Erythroblast (primary cell): ENCODE results near the gene SNRNP27.
A peak's percentile ranks its signal among the peaks of the same experiment; 100 is the strongest.
"Not testable (repeated sequence)": the region's sequence is repeated elsewhere in the genome, so short reads cannot be mapped to it uniquely, and the experiment has no call there.

ENCODE experiments used
- DNase-seq, 2 experiments: peaks; one replicate each; lab custom pipeline; 2025; lab: John Stamatoyannopoulos, UW
- GATA1 ChIP-seq: IDR thresholded peaks from 2 replicates; pipeline ENCODE4 v1.6.1; 2011; ENCODE audit warnings: low read depth, mild to moderate bottlenecking, control low read depth, low read length, moderate library complexity
- POLR2A ChIP-seq: IDR thresholded peaks from 2 replicates; pipeline ENCODE4 v1.6.1; 2011; ENCODE audit warnings: mild to moderate bottlenecking, low read length

Gene SNRNP27, protein sequence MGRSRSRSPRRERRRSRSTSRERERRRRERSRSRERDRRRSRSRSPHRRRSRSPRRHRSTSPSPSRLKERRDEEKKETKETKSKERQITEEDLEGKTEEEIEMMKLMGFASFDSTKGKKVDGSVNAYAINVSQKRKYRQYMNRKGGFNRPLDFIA

GRCh38 chr2:69893684-69894551, at the start of gene SNRNP27:
TSS of gene SNRNP27 (plus strand) at chr2:69893956. CDS start at chr2:69893985, 29 bp downstream.
- peak; percentile 89 to 91 for DNase-seq
- TF ChIP-seq GATA1 = no peak
- TF ChIP-seq POLR2A = peak; percentile 79

GRCh38 chr2:69843993-69844392, 49.8 kb upstream of the SNRNP27 start:
- DNase-seq = no peak
- TF ChIP-seq POLR2A (no peak), GATA1 (no peak)

GRCh38 chr2:69844560-69844959, 49.2 kb upstream of the SNRNP27 start:
- TF ChIP-seq POLR2A (no peak), GATA1 (no peak)
- no peak for DNase-seq

GRCh38 chr2:69846182-69847067, 47.3 kb upstream of the SNRNP27 start:
- DNase-seq = no peak
- TF ChIP-seq GATA1 (no peak), POLR2A (no peak)

- DNase-seq = peak; percentile 14 to 22
- TF ChIP-seq GATA1 (no peak), POLR2A (no peak)
These were observed 46.5 kb upstream of the SNRNP27 start for GRCh38 chr2:69847068-69847828.

DNA sequence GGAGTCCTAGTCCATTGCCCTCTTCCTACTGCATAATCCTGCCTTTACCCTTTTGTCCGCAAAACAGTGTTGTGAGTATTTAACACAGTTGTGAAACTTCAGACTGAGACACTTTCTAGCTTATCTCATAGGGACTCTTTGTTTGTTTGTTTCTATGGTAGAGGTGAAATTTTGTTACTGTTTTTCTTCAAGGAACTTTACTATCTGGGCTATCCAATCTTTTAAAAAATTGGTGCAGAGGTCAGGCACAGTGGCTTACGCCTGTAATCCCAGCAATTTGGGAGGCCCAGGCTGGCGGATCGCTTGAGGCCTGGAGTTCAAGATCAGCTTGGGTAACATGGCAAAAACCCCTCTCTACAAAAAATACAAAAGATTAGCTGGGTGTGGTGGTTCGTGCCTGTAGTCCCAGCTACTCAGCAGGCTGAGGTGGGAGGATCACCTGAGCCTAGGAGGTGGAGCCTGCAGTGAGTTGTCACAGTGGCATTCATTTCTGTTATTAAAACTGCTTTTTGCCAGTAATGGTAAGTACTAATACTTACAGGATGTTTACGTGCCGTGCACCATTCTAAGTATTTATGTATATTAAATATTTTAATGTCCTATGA, 45.5 kb upstream of the SNRNP27 start:
- TF ChIP-seq POLR2A (no peak), GATA1 (no peak)
- DNase-seq = peak in 1 of 2 experiments; percentile 18

- TF ChIP-seq POLR2A (no peak), GATA1 (no peak)
- DNase-seq = no peak
These were observed 35.5 kb upstream of the SNRNP27 start for GRCh38 chr2:69858261-69858660.

DNA sequence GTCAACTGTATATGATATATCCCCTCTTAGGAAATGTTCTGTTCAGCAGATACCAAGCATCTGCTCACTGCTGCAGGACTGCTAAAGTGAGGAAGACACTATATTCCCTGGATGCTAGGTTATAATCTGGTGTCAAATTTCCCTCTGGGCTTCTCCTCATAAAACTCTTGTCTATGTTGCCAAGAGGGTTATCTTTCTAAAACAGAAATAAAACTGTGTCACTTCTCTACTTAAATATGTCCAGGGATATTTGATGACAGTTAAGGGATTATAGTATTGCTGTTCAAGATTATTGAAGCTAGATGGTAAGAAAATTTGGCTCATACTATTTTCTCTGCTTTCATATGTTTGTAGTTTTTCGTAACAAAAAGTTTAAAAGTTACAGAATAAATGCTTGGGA, 30.5 kb upstream of the SNRNP27 start:
- no peak for DNase-seq
- no peak for TF ChIP-seq GATA1
- no peak for TF ChIP-seq POLR2A

DNA sequence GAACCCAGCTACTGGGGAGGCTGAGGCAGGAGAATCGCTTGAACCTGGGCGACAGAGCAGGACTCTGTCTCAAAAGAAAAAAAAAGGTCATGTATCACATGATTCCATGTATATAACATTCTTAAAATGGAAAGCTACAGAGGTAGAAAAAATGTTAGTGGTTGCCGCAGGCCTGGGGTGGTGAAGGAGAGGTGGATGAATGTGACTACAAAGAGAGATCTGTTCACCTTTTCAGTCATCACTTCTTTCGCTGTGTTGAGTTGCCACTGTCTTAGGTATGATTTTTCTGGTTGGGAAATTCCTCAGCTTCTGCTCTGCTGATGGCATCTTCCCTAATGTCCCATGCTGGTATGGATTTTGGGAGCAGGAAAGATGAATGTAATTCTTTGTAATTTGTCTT, 5.3 kb upstream of the SNRNP27 start:
- no peak for DNase-seq
- TF ChIP-seq POLR2A (no peak), GATA1 (no peak)

DNA sequence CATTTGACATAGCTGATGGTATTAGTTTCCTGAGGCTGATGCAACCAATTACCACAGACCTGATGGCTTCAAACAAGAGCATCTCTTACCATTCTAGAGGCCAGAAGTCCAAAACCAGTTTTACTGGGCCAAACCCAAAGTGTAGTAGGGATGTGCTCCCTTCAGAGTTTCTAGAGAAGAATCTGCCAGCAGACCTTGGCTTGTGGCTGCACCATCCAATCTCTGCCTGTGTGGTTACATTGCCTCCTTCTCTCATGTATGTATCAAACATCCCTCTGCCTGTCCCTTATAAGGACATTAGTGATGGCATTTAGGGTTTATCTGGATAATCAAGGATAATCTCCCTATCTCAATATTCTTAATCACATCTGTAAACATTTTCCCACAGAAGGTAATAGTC, 4.5 kb upstream of the SNRNP27 start:
- no peak for DNase-seq
- no peak for TF ChIP-seq POLR2A
- no peak for TF ChIP-seq GATA1

GRCh38 chr2:69890881-69891280, 2.9 kb upstream of the SNRNP27 start:
- DNase-seq = no peak
- TF ChIP-seq POLR2A (no peak), GATA1 (no peak)

DNA sequence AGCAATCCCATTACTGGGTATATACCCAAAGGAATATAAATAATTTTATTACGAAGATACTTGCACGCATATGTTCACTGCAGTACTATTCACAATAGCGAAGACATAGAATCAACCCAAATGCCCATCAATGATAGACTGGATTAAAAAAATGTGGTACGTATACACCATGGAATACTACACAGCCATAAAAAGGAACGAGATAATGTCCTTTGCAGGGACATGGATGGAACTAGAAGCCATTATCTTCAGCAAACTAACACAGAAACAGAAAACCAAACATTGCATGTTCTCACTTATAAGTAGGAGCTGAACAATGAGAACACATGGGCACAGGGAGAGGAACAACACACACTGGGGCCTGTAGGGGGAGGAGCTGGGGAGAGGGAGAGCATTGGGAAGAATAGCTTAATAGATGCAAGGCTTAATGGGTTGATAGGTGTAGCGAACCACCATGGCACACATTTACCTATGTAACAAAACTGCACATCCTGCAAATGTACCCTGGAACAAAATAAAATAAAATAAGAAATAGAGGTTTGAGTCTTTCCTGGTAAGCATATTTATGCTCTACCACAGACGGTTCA, 825 bp upstream of the SNRNP27 start:
- peak; percentile 19 to 44 for DNase-seq

GRCh38 chr2:69894737-69895136, 981 bp downstream of the SNRNP27 start:
- DNase-seq = not testable (repeated sequence)
